Measurements from ENCODE around the gene KRTAP12-3.

The KRTAP12-3 gene

DNA sequence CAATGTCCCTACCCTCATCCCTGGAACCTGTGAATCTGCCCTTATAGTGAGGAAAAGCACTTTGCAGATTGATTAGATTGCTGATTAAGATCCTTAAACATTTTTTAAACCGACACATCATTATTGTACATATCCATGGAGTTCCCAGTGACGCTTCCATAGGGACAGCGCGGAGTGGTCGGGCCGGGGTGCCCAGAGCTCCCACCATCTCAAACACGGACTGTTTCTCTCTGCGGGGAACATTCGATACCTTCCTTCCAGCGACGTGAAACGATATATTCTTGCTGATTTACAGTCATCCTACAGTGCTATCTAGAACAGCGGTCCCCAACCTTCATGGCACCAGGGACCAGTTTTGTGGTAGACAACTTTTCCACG, 43.3 kb downstream of the KRTAP12-3 start:
- in situ Hi-C loops (cut with HindIII; ENCODE audit: low sequenced_read_pairs), result no loop called here

DNA sequence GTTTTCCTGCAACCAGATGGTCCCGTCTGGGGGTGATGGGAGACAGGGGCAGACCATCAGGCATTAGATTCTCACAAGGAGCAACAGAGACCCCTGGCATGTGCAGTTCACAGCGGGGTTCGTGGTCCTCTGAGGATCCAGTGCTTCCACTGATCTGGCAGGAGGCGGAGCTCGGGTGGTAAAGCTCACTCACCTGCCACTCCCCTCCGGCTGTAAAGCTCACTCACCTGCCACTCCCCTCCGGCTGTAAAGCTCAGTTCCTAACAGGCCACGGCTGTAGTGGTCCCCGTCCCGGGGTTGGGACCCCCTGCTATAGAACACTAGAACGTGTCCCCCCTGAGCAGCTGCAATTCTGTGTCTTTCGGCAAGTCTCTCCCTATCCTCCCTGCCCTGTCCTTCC, 43.8 kb downstream of the KRTAP12-3 start:
- in situ Hi-C loops (cut with HindIII; ENCODE audit: low sequenced_read_pairs), result no loop called here

DNA sequence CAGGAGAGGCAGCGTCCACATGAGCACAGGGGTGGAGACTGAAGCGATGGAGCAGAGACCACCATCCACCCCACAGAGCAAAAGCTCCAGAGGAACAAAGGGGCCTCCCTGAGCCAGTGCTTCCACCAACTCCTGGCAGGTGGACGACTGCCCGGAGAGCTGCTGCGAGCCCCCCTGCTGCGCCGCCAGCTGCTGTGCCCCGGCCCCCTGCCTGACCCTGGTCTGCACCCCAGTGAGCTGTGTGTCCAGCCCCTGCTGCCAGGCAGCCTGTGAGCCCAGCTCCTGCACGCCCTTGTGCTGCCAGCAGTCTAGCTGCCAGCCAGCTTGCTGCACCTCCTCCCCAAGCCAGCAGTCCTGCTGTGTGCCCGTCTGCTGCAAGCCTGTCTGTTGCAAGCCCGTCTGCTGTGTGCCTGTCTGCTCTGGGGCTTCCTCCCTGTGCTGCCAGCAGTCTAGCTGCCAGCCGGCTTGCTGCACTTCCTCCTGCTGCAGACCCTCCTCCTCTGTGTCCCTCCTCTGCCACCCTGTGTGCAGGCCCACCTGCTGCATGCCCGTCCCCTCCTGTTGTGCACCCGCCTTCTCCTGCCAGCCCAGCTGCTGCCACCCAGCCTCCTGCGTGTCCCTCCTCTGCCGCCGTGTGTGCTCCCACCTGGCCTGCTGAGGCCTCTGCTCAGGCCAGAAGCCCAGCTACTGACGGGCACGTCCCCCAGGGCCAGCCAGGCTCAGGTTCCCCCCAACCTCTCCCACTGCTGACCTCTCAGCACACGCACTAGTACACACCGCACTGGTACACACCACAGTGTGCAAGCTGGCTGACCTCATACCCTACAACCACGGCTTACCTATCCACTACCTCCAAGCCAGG, 44.6 kb downstream of the KRTAP12-3 start:
- in situ Hi-C loops (cut with HindIII; ENCODE audit: low sequenced_read_pairs), result no loop called here

DNA sequence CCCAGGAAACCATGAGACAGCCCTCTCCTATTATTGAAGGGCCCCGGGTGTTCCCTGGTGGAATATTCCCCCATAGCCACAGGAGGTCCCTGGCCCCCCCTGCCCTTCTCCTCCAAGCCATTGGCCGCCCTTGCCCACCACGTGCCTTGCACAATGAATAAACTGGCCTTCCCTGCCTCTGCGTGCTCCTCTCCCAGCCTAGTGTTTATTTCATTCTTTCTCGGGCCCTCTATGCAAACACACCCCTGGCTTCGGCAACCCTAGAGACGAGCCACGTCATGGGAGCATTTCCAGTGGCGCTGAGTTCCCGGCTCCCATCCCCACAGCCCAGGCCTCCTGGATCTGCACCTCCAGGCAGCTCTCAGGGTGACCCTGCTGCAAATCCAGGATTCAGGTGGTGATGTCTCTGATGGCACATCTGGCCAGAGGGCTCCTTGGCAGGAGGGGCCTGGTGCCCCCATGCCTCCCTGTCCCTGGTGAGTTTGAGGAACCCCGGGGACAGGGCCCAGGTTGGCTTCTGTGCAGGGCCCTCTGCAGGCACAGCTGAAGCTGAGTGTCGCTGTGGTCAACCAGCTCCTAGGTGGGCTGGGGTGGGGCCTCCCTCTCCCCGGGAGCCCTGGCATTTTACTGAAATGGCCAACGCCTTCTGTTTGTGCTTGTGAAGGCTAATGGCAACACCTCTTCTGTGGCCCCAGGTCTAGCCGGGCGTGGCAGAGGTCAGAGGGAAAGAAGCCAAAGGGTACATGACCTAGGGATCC, 45.4 kb downstream of the KRTAP12-3 start:
- in situ Hi-C loops (cut with HindIII; ENCODE audit: low sequenced_read_pairs), result no loop called here

DNA sequence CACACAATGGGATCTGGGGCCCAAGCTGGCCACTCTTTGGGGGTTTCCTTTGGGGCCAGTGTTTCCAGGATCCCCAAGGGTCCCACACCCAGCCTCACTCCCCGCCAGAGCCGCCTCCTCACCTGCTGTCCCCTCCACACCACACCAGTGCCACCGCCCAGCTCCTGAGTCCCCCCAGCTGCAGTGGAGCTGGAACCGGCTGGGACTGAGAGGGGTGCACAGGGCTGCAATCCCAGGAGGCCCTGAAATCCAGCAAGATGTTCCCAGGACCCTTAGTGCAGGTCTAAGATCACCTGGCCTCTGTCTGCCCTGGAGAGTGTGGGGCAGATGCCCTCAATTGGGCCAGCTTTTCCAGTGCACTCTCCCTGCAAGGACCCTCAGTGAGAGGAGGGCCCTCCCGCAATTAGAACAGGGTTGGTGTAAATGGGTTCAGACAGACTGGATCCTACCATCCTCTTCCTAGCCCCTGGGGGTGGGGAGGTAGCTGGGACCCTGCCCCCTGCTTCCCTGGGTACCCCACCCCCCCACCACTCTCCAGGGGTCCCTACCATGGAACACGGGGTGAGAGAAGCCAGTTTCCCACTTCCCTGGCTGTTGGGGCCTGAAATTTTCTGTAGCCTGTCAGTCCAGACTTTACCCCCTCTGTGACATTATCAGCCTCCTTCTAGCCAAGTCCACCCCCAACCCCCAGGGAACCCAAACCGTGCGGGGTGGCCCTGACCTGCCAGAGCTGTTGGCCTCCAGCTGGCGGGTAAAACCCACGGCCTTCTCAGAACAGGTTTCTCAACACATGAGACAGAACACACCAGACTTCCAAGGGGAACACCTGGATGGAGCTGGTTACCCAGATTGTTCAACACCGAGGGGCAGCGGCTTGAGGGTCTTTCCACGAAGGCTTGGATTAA, 46.3 kb downstream of the KRTAP12-3 start:
- in situ Hi-C loops (cut with HindIII; ENCODE audit: low sequenced_read_pairs), result no loop called here

DNA sequence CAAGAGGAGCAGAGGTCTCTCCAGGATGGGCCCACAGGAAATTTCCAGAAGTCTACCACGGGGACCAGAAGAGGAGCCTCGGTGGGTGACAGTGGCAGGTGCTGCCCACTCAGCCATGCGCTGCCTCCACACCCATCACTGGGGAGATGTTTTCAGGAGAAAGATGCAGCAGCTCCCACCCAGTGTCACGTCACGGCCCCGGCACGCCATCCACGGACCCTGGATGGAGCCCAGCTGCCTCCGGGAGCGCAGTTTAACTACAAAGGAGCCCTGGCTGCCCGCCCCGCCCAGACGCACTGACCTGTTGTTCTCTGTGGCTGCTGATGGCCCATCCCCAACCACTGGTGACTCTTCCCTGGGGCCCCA, 46.9 kb downstream of the KRTAP12-3 start:
- in situ Hi-C loops (cut with HindIII; ENCODE audit: low sequenced_read_pairs), result no loop called here

DNA sequence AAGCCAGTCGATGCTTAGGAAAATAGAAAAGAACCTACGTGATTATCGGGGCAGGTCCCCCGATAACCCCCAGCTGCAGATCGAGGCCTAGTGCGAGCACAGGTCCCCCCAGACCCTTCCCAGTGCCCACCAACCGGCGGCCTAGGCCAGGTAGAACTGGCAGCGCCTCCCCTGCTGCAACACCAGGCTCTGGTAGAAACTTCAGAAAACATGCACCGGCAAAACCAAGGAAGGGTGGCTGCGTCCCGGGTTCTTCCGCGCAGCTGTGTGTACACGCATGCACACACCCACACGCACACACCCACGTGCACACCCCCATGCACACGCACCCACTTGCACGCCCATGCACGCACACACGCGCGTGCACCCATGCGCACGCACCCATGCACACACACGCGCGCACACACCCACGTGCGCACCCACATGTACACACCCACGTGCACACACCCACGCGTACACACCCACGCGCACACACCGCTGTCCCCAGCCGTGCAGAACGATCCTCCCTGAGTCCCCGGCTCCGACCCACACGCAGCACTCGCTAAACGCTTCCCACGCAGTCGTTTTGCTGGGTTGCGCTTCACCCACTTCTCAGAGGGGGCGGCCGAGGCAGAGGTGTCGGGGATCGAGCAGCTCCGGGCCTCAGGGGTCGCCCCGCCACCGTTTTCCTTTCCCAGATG, 48.4 kb downstream of the KRTAP12-3 start:
- in situ Hi-C loops (cut with HindIII; ENCODE audit: low sequenced_read_pairs), result no loop called here

DNA sequence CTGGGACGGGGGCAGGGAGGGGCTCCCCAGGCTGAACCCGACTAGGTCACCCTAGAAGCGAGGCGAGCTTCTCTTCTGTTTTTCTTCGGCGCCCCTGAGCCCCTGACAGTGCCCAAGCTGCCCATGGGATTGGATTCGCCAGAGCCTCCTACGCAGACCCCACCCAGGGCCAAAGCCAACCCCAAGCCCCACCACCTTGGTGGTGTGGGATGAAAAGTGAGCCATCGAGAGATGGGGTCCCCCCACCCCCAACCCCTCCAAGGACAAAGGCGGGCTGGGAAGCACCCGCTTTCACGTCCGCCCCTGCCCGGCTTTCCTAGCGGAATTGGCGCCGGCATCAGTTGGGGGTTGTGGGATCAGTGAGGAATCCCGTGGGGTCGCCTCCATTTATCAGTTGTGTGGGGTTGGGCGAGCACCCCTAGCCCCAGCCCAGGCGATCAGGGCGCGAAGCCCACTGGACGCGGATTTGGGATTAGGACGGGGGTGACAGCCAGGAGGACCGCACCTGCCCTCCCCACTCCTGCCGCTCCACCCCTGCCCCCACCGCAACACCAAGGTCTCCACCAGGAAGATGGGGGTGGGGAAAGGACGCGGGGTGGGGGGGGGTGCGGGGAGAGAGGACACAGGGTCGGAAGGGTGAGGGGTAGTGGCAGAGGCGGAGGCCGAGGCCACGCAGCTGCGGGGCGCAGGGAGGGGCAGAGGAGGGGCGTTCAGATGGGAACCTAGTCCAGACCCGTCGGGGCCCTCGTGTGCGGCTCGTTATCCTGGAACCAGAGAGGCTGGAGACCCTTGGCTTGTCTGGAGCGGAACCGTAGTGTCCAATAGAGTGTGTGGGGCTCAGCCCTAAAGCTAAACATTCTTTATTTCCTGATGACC, 49.2 kb downstream of the KRTAP12-3 start:
- in situ Hi-C loops (cut with HindIII; ENCODE audit: low sequenced_read_pairs), result no loop called here
